NCI-H2029 treated with DMSO at 0.1 percent for 48 hours (cell line): Measurements from ENCODE around the gene SMAD4.
"Not testable (repeated sequence)": the region's sequence is repeated elsewhere in the genome, so short reads cannot be mapped to it uniquely, and the experiment has no call there.

Experiments used
- DNase-seq: peaks from one replicate; lab custom pipeline; 2025; lab: John Stamatoyannopoulos, UW

Gene SMAD4

DNA sequence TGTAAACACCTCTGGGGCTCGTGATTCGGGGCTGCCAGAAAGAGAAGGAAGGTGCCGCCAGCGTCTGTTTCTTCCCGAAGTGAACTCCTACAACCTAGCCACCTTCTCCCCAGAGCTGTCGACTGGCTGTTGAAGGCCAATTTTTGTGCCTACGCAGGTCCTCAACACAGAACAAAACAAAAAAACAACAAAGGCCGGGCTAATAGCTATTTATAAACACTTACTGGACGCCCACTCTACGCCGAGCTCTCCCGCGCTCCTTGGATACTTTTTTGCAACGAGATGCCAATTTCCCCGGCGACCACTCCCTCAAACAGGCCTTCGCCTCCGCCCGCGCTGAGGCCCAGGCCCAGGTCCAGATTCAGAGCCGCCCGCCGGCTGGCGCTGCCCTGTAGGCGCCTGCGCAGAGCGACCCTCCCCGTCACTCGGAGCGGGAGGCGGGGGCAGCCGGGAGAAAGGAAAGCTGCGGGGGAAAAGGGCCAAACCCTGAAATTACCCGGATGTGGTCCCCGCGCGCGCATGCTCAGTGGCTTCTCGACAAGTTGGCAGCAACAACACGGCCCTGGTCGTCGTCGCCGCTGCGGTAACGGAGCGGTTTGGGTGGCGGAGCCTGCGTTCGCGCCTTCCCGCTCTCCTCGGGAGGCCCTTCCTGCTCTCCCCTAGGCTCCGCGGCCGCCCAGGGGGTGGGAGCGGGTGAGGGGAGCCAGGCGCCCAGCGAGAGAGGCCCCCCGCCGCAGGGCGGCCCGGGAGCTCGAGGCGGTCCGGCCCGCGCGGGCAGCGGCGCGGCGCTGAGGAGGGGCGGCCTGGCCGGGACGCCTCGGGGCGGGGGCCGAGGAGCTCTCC is at the start of gene SMAD4:
SMAD4 (plus strand) TSS at position 520 of the 843 bp plus-strand sequence. CDS start 16,834 bp downstream, outside the sequence.
- DNase-seq = peak; percentile 78

GRCh38 chr18:50981381-50981780 is 48.6 kb upstream of the SMAD4 start:
- DNase-seq = no peak

GRCh38 chr18:50982086-50982801 is 47.8 kb upstream of the SMAD4 start:
- DNase-seq = no peak

- peak; percentile 5 for DNase-seq
Measured at GRCh38 chr18:50982802-50983179, 47.2 kb upstream of the SMAD4 start.

GRCh38 chr18:50986360-50987087 is 43.5 kb upstream of the SMAD4 start:
- DNase-seq = no peak

- no peak for DNase-seq
Measured at GRCh38 chr18:50987261-50987660, 42.8 kb upstream of the SMAD4 start.

DNA sequence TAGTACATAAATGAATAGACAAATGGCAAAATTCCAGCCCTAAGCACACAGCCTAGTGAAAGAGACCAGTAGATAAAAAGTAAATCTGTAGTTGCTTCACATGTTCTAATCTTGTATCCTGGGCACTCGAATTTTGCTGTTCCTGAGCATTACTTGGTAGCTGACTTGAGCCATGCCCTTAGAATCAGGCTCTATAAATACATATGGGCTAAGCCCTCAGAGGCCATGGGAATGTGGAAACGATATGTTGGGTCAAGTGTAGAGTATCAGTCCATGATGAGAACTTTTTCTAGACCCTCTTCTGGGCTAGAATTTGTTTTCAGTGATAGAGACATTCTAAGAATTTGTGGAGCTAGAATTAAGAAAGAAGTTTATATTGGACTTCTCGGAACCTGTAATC is 40.3 kb upstream of the SMAD4 start:
- no peak for DNase-seq

DNA sequence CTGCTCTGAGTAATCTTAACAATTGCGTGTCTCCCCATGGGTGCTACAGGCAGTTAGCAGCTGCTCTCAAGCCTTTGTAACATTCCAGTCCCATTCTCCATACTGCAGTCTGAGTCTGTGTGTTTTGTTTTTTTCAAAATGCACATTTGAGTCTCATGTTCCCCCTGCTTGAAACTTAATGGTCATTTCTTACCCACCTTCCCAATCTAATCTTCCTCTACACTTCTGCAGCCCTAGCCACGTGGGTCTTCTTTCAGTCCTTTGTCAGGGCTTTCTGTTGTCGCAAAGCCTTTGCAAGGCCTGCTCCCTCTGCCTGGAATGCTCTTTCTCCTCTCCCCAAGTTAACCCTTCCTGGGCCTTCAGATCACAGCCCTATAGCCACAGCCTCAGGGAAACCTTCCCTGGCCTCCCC is 37.7 kb upstream of the SMAD4 start:
- DNase-seq = no peak

DNA sequence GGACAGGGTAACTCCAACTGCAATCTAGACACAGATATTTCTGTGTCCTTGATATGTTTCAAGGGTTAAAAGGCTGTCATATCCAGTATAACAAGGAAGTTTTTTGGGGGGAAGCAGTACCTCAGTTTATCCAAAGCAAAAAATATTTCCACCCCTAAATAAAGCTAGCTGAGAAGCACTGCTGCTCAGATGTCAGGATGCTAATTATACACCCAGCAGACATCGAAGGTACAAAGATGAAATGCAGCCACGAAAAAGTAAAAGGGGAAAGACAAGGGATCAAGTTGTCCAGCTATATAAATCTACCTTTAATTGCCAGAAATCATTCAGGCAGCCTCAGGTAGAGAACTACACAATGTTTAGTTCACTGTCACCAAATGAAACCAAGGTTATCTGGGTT is 36.0 kb upstream of the SMAD4 start:
- DNase-seq = no peak

DNA sequence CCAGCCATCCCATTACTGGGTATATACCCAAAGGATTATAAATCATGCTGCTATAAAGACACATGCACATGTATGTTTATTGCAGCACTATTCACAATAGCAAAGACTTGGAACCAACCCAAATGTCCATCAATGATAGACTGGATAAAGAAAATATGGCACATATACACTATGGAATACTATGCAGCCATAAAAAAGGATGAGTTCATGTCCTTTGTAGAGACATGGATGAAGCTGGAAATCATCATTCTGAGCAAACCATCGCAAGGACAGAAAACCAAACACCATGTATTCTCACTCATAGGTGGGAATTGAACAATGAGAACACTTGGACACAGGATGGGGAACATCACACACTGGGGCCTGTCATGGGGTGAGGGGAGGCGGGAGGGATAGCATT is 26.8 kb upstream of the SMAD4 start:
- DNase-seq = not testable (repeated sequence)

GRCh38 chr18:51006061-51006818 is 23.8 kb upstream of the SMAD4 start:
- DNase-seq = no peak

DNA sequence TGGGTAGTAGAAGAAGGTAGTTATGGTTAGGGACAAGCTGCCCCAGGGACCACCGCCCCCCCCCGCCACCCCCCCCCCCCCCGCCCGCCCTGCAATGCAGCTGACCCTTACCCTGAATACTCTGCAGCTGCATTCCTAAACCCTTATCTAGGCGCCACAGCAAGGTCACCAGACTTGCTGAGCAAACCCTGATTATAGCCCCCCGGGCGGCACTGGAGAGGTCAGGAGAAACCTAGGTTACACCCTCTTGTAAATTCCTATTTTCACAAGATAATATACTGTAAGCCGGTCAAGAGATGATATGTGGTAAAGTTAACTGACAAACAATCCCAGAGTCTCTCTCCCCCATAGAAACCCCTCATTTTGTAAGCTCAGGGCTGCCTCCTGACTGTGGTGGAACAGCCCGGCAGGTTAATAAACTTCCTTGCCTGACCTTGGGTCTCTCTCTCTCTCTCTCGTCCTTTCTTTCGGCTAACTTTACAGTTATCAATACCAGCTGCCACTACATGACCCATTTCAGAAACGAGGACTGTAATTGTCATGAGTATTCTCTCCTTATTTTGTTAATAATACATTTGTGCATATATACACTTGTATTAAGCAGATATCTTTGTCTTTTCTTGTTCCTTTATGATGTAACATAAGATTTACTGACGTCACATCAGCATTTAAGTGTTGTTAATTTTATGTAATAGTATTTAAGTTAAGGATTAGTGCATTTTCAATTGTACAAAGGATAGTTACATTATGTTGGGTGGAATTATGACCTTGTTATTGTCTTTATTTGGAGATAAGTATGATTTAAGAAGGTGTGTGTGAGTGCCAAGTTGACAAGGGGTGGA is 22.8 kb upstream of the SMAD4 start:
- no peak for DNase-seq

DNA sequence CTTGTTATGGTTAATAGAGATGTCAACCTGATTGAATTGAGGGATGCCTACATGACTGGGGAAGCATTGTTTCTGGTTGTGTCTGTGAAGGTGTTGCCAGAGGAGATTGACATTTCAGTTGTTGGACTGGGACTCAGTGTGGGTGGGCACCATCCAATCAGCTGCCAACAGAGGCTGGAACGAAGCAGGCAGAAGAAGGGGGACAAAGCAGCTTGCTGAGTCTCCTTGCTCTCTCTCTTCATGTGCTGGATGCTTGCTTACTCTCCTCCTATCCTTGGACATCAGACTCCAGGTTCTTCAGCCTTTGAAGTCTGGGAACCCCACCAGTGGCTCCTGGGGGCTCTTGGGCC is 22.2 kb upstream of the SMAD4 start:
- DNase-seq = no peak

DNA sequence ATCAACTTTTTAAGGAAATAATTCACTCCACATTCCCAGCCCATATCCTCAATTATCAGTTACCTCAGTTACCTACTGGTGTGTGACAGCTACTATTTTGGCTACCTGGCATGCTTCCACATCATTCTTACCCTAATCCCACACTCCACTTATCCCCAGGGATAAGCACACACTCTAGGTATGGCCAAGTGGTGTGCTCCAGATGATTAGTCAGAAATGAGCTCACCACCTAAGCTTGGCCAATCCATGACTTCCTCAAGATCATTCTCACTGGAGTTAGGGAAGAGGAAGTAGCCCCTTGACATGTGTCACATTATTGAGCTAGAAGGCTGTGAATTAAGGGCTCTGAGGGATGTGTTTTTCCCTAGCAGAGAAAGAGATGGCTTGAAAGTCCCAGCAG is 20.9 kb upstream of the SMAD4 start:
- DNase-seq = peak; percentile 92

DNA sequence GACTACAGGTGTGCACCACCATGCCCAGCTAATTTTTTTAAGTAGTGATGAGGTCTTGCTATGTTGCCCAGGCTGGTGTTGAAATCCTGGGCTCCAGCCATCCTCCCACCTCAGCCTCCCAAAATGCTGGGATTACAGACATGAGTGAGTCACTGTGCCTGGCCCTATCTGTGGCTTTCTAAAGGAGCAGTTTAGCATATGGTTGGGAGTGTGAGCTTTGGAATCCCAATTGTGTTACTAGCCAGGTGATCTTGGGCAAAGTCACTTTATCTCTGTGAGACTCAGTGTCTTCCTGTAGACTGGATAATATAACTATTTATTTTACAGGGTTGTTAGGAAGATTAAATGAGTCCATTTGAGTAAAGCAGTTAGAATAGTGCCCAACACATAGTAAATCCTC is 19.8 kb upstream of the SMAD4 start:
- no peak for DNase-seq

GRCh38 chr18:51011709-51012108 is 18.3 kb upstream of the SMAD4 start:
- DNase-seq = no peak

GRCh38 chr18:51012441-51012840 is 17.6 kb upstream of the SMAD4 start:
- DNase-seq = no peak

- DNase-seq = no peak
Measured at GRCh38 chr18:51013259-51013658, 16.8 kb upstream of the SMAD4 start.

DNA sequence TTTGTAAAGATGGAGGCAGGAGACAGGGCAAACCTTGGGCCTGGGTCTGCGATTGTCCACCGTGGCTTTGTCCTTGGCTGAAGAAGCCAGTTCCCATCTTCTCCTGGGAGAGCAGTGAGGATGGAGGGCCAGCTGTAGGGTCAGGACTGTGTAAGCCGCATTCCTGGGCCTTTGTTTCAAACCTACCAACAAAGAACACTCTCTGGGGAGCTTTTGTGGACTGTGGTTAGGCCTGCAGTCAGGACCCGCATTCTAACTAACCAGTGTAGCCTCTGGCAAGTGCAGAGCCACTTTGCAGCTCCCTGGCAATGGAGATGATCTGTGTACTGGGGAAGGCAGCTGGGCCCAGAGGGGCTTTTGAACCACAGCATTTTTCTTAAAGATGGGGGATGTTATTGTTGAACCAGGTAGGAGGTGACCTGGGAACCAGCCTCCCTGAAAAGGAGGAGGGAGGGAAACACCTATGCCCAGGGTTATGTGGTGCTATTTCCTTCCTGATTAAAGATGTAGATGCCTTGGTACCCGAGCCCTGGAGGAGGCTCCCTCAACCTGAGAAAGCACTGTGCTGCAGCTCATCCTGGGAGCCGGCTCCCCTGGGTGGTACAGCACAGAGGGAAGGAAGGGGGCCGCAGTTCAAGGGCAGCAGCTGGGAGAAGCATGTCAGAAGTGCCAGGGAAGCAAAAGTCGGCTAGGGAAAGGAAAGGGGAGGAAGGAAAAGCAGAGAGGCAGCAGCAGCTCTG is 12.7 kb upstream of the SMAD4 start:
- DNase-seq = no peak

DNA sequence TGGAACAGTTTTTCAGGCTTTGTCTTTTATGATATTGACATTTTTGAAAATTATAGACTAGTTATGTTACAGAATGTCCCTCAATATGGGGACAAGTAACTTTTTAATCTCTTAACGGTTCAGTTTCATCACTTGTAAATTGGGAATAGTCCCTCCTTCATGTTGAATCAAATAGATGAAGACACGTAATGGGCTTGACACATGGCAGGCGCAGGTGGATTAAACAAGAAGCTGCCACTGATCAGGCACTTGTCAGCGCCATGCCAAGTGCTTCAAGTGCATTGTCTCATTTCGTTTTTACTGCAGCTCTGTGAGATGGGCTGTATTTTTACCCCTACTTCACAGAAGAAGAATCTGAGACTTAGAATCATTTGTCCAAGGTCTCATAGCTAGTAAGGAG is 9.5 kb upstream of the SMAD4 start:
- DNase-seq = no peak
